ENCODE results near the gene RHOC. TPM values are rescaled to one million over a fixed set of nuclear protein-coding genes. Genes with fewer than 3 reads are reported as not detected.

RHOC gene
- 882 and 1,206 TPM in 2 replicates for total RNA-seq

DNA sequence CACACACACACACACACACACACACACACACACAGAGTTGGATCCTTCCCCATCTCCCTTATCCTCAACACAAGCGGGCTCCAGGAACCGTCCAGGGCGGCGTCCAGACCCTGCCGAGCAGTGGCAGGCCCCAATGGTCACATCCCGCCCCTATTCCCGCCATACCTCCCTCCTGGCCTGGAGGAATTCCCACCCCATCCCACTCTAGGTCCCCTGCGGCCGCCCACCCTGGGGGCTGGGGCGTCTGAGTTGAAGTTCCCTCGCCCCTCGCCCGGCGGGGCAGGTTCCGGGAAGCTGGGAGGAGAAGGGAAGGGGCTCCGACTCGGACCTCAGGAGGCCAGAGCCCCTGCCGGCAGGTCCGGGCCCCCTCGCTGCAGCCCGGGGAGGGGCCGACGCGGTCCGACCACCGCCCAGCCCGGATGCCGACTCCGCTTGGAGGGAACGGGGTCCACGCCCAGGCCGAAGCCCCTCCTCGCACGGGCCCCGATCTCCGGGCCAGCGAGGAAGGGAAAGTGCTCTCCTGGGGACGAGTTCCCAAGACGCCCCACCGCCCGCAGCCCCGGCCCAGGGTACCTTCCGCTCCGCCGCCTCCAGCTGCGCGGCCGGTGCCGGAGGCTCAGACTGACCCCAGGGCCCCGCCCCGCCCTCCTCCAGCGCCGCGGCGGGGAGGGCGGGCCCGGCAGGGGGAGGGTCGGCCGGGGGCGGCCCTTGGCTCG lies at the start of gene RHOC:
Gene RHOC, minus strand, starts transcription at position 623 of the 716 bp plus-strand sequence. CDS start 3,328 bp downstream, outside the sequence.

DNA sequence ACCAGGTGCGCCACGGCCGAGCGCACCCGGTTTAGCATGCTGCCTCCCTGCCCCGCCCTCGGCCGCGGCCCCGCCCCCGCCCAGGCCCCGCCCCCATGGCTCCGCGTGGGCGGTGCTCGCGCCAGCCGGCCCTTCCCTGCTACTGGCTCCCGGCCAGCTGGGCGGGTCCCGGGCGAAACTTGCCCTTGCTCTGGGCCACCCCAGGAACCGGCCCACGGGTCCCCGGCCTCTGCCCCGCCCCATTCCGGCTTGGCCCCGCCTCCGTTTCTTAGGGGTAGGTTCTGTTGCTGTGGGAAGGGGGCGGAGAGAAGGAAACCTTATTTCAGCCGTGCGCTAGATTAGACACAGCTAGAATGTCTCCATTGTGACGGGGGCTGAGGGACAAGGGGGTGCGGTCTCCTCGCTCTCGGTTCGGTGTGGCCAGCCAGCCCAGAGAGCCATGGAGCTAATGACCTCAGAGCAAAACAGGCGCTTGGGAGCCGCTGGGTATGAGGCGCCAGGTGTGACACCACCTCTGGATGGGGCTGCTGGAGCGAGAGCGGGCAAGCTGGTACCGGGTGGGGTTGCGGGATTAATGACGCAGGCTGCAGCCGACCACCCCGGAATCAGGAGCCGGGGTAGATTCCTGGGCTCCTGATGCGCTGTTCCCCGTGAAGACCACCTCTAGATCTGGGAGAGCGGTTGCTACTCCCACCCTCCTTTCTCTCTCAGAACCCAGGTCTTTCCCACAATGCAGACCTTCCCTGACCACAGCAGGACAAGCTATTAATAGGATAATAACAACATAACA lies 8.5 kb upstream of the RHOC start, which contains the start of gene PPM1J:
Gene PPM1J, minus strand, starts transcription at position 69 of the 790 bp plus-strand sequence. Its CDS starts 31 bp downstream, at position 38.

DNA sequence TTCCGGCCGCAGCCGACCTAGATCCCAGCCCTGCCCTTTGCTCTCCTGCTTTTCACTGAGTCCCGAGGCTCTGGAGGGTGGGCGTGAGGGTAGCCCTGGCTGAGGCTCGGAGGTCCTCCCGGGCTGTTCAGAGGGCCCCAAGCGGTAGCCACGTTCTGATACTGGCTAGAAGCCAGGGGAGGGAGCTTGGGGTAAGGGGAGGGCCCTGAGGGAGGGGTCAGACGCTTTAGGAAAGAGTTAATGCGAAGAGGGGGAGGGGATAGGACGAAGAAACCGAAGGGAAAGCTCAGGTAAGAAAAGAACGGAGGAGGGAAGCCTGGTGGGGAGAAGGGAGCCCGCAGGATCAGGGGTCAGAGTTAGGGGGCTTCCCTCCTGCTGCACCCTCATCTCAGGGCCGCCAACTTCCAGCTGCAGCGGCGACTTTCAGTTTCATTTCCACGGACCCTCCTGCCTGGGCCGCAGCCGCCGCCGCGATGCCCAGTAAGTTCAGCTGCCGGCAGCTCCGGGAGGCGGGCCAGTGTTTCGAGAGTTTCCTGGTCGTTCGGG lies 32.4 kb downstream of the RHOC start, which contains the start of gene MOV10:
Gene MOV10, plus strand, starts transcription at position 220 of the 546 bp plus-strand sequence. Its CDS starts 254 bp downstream, at position 474.

Other genes starting within 250 kb of the RHOC start
- gene WNT2B, start 198.2 kb downstream of the RHOC start, total RNA-seq, result 3.6 and 5.5 TPM in 2 replicates
- gene ST7L, start 88.0 kb downstream of the RHOC start, total RNA-seq, result 8.9 and 14.5 TPM in 2 replicates
- 185 and 246 TPM in 2 replicates for gene CAPZA1, start 87.3 kb downstream of the RHOC start, total RNA-seq
- 77.6 and 125 TPM in 2 replicates for gene MOV10, start 32.5 kb downstream of the RHOC start, total RNA-seq
- gene PPM1J, start 8.2 kb upstream of the RHOC start, total RNA-seq, result 5.2 and 6.3 TPM in 2 replicates
- 152 and 331 TPM in 2 replicates for gene SLC16A1, start 249.1 kb upstream of the RHOC start, total RNA-seq